A673 (cell line): ENCODE measurements around the gene TMEM156.

Experiments
- EZH2 ChIP-seq: fragments of 200-600 bp; sonication (generic); IDR thresholded peaks from 2 replicates; pipeline ENCODE4 v1.6.1; 2017; ENCODE audit warnings: borderline replicate concordance, low read depth, mild to moderate bottlenecking, mixed read lengths, antibody characterized with exemption, low read length; ENCODE audit not compliant: poor library complexity, severe bottlenecking
- TF ChIP-seq, protein P1 (sequence below): fragments of 300-800, 200-600 bp; sonication (generic); conservative IDR thresholded peaks from 2 replicates; pipeline ENCODE4 v1.5.1; 2017; ENCODE audit warnings: low read depth, mild to moderate bottlenecking, antibody characterized with exemption, low read length, moderate library complexity, mixed read lengths

DNA sequence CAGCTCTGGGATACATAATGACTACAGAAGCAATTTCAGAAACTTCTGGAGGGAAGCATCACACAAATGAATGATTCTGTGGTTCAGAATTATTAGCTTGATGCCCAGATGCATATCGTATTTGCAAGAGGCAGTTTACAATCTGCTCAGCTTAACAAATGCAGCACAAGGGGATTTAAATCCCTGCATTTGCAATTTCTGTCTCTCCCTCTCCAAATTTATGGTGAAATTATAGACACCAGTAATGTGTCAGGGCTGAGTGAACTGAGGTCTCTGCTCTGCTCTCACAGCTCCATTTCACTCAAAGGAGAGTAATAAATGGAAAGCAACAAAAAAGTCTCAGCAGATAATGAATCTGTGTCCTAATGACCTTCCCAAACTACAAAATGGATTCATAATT is 80.2 kb downstream of the TMEM156 start:
- TF ChIP-seq, protein P1, sequence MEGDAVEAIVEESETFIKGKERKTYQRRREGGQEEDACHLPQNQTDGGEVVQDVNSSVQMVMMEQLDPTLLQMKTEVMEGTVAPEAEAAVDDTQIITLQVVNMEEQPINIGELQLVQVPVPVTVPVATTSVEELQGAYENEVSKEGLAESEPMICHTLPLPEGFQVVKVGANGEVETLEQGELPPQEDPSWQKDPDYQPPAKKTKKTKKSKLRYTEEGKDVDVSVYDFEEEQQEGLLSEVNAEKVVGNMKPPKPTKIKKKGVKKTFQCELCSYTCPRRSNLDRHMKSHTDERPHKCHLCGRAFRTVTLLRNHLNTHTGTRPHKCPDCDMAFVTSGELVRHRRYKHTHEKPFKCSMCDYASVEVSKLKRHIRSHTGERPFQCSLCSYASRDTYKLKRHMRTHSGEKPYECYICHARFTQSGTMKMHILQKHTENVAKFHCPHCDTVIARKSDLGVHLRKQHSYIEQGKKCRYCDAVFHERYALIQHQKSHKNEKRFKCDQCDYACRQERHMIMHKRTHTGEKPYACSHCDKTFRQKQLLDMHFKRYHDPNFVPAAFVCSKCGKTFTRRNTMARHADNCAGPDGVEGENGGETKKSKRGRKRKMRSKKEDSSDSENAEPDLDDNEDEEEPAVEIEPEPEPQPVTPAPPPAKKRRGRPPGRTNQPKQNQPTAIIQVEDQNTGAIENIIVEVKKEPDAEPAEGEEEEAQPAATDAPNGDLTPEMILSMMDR: no peak
- TF ChIP-seq EZH2: no peak
